LNCAP (cell line): Measurements from ENCODE around the gene CTNNBIP1.

Source experiments
- TF ChIP-seq, protein P1 (sequence below): fragments of 450-650 bp; IDR thresholded peaks from 2 replicates; pipeline ENCODE4 v1.5.1; 2017; ENCODE audit warnings: mild to moderate bottlenecking

The CTNNBIP1 gene

GRCh38 chr1:9889411-9889810, 20.7 kb downstream of the CTNNBIP1 start:
- TF ChIP-seq, protein P1, sequence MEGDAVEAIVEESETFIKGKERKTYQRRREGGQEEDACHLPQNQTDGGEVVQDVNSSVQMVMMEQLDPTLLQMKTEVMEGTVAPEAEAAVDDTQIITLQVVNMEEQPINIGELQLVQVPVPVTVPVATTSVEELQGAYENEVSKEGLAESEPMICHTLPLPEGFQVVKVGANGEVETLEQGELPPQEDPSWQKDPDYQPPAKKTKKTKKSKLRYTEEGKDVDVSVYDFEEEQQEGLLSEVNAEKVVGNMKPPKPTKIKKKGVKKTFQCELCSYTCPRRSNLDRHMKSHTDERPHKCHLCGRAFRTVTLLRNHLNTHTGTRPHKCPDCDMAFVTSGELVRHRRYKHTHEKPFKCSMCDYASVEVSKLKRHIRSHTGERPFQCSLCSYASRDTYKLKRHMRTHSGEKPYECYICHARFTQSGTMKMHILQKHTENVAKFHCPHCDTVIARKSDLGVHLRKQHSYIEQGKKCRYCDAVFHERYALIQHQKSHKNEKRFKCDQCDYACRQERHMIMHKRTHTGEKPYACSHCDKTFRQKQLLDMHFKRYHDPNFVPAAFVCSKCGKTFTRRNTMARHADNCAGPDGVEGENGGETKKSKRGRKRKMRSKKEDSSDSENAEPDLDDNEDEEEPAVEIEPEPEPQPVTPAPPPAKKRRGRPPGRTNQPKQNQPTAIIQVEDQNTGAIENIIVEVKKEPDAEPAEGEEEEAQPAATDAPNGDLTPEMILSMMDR: no peak

DNA sequence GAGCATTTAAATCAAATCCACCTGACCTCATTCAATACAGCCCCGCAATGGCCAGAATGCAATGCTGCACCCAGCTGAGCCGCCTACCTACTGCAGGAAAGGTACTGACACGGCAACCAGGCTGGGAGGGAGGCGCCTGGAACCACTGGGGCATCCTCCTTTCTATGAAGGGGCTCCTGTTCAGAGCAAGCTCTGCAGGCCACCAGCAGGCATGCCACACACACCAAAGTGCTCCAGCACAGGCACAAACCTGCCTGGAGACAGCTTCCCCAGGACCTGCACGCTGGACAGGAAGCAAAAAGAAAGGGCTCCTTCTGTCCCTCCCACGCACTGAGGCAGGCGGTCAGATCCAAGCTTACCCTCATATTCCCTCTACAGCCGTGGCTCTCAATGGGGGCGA, 21.2 kb downstream of the CTNNBIP1 start:
- TF ChIP-seq, protein P1: no peak

- TF ChIP-seq, protein P1: no peak
These were observed 23.0 kb downstream of the CTNNBIP1 start for GRCh38 chr1:9887070-9887469.

GRCh38 chr1:9886092-9886742, 23.9 kb downstream of the CTNNBIP1 start:
- TF ChIP-seq, protein P1: no peak

GRCh38 chr1:9884805-9885204, 25.3 kb downstream of the CTNNBIP1 start:
- TF ChIP-seq, protein P1: no peak

DNA sequence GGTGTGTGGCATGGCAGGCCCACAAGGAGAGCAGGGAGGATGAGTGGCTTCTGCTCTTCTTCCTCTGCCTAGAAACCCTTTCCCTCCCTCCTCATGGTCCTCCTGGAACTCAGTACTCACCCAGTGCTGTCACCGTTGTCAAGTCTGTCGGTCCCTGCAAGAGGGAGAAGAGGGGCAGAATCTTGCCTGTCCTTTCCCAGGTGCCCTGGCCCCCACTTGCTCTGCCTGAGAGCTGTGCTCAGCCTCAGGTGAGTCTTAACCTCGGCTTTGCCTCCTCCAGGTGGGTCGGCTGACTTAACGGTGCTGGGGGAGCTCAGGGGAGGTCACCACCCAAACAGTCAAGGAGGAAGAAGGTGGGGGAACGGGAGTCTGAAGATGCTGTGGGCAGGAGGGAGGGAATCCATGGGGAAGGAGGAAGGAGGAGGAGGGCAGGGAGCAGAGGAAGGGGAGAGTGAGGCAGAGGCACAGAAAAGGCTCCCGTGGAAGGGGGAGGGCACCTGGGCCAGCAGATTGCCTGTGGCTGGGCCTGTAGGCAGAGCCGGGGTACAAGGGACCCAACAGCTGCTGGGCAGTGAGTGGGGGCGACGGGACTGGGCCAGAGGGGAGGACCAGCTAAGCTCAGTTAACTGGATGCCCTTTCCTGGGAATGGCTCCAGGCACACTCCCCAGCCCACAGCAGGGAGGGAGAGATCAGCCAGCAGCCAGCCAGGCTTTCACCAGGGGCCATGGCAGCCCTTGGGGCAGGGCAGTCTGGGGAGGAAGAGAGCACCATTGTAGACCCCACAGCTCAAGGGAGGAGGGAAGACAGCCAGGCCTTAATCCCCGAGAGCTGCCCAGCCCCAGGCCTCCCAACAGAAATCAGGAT, 26.3 kb downstream of the CTNNBIP1 start:
- TF ChIP-seq, protein P1: no peak

DNA sequence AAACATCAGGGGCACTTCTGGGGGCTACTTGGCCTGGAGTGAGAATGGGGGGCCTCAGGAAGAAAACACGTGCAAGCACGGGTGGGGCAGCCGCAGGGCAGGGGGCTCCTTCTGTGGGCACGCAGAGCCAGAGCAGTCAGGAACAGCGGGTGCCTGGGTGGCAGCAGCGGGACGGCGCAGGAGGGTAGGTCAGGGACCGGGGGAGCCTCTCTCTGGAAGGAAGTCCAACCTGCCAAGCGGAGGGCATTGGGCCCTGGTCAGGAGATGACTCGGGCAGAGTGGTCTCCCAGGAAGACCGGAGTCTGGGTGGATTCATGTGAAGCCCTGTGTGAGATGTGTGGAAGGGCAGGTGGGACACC, 27.1 kb downstream of the CTNNBIP1 start:
- TF ChIP-seq, protein P1: no peak
